WTC11 (cell line): Measurements from ENCODE around the gene KLHDC4. TPM values are rescaled to one million over a fixed set of nuclear protein-coding genes. Genes with fewer than 3 reads are reported as not detected.

Source experiments
- ATAC-seq: fragments of 200-7000 bp; cut with Tn5 transposase; 2 replicates; pipeline ENCODE4 v1.10.0; 2021; ENCODE audit warnings: mild to moderate bottlenecking, moderate library complexity
- CTCF ChIA-PET: fragments of 300-600 bp; sonication (Branson Sonifier 250); formaldehyde crosslinking; loops from one replicate; lab custom pipeline; 2021; ENCODE audit warnings: antibody characterized with exemption; lab: Charles Lee
- POLR2A ChIA-PET: fragments of 350-600 bp; sonication (Branson Sonifier 250); formaldehyde crosslinking; loops from one replicate; lab custom pipeline; 2021; ENCODE audit warnings: antibody characterized with exemption; lab: Charles Lee
- DNase-seq: peaks from one replicate; pipeline ENCODE4 v3.0.0; 2021; ENCODE audit warnings: low spot score
- H3K27ac Mint-ChIP-seq: 2 replicates; pipeline ENCODE4 v1.8.0; 2021; ENCODE audit warnings: mixed read lengths
- H3K27me3 Mint-ChIP-seq: 2 replicates; pipeline ENCODE4 v1.8.0; 2021; ENCODE audit warnings: low read depth, mild to moderate bottlenecking, moderate library complexity, mixed read lengths
- H3K36me3 Mint-ChIP-seq: 2 replicates; pipeline ENCODE4 v1.8.0; 2021; ENCODE audit warnings: mixed read lengths
- H3K4me1 Mint-ChIP-seq: 2 replicates; pipeline ENCODE4 v1.8.0; 2022; ENCODE audit warnings: mixed read lengths
- H3K4me3 Mint-ChIP-seq: 2 replicates; pipeline ENCODE4 v1.8.0; 2021; ENCODE audit warnings: mild to moderate bottlenecking, moderate library complexity, mixed read lengths
- H3K9me3 Mint-ChIP-seq: 2 replicates; pipeline ENCODE4 v1.8.0; 2021; ENCODE audit warnings: mixed read lengths
- CBFB ChIP-seq: sonication (generic); formaldehyde crosslinking; IDR thresholded peaks from 2 replicates; pipeline ENCODE4 v1.8.1; 2022; ENCODE audit warnings: mild to moderate bottlenecking, low read depth, missing genetic modification reagents
- CREM ChIP-seq: sonication (generic); formaldehyde crosslinking; IDR thresholded peaks from 2 replicates; pipeline ENCODE4 v1.8.1; 2022; ENCODE audit warnings: mild to moderate bottlenecking, missing genetic modification reagents, moderate library complexity
- E2F5 ChIP-seq: sonication (generic); formaldehyde crosslinking; IDR thresholded peaks from 2 replicates; pipeline ENCODE4 v1.8.1; 2022; ENCODE audit warnings: mild to moderate bottlenecking, moderate library complexity, missing genetic modification reagents
- ELF4 ChIP-seq: sonication (generic); formaldehyde crosslinking; IDR thresholded peaks from 2 replicates; pipeline ENCODE4 v1.8.1; 2022; ENCODE audit warnings: low read depth, mild to moderate bottlenecking, moderate library complexity, missing genetic modification reagents
- EMX1 ChIP-seq: fragments of 250-450 bp; sonication (Bioruptor Pico); IDR thresholded peaks from 2 replicates; pipeline ENCODE4 v1.8.0; 2021; ENCODE audit warnings: mild to moderate bottlenecking
- FOXK1 ChIP-seq: sonication (generic); formaldehyde crosslinking; IDR thresholded peaks from 2 replicates; pipeline ENCODE4 v1.8.0; 2022; ENCODE audit warnings: mild to moderate bottlenecking, moderate library complexity, missing genetic modification reagents
- HMGXB4 ChIP-seq: sonication (generic); formaldehyde crosslinking; IDR thresholded peaks from 2 replicates; pipeline ENCODE4 v1.8.1; 2023; ENCODE audit warnings: mild to moderate bottlenecking, moderate library complexity, missing genetic modification reagents
- IRF2 ChIP-seq: sonication (generic); formaldehyde crosslinking; IDR thresholded peaks from 2 replicates; pipeline ENCODE4 v1.8.0; 2022; ENCODE audit warnings: low read depth, missing genetic modification reagents, borderline replicate concordance
- KAT7 ChIP-seq: sonication (generic); formaldehyde crosslinking; IDR thresholded peaks from 2 replicates; pipeline ENCODE4 v1.8.1; 2023; ENCODE audit warnings: missing genetic modification reagents, mild to moderate bottlenecking, borderline replicate concordance
- MXD4 ChIP-seq: fragments of 250-450 bp; sonication (Bioruptor Pico); IDR thresholded peaks from 2 replicates; pipeline ENCODE4 v1.8.0; 2021; ENCODE audit warnings: mild to moderate bottlenecking, moderate library complexity, borderline replicate concordance
- NFE2L1 ChIP-seq: sonication (generic); formaldehyde crosslinking; IDR thresholded peaks from 2 replicates; pipeline ENCODE4 v1.8.1; 2023; ENCODE audit warnings: missing genetic modification reagents
- NFYB ChIP-seq: sonication (generic); formaldehyde crosslinking; conservative IDR thresholded peaks from 2 replicates; pipeline ENCODE4 v1.8.0; 2022; ENCODE audit warnings: low read depth, missing genetic modification reagents
- NR2C2 ChIP-seq: sonication (generic); formaldehyde crosslinking; IDR thresholded peaks from 2 replicates; pipeline ENCODE4 v1.8.0; 2022; ENCODE audit warnings: mild to moderate bottlenecking, missing genetic modification reagents
- OVOL2 ChIP-seq: fragments of 250-450 bp; sonication (Bioruptor Pico); IDR thresholded peaks from 2 replicates; pipeline ENCODE4 v1.9.0; 2021; ENCODE audit warnings: mild to moderate bottlenecking, borderline replicate concordance
- SP1 ChIP-seq: sonication (generic); formaldehyde crosslinking; conservative IDR thresholded peaks from 2 replicates; pipeline ENCODE4 v1.8.1; 2022; ENCODE audit warnings: missing genetic modification reagents
- ZMAT4 ChIP-seq: fragments of 250-450 bp; sonication (Bioruptor Pico); IDR thresholded peaks from 2 replicates; pipeline ENCODE4 v1.9.0; 2021; ENCODE audit warnings: mild to moderate bottlenecking
- ZNF219 ChIP-seq: sonication (generic); formaldehyde crosslinking; IDR thresholded peaks from 2 replicates; pipeline ENCODE4 v1.8.0; 2023; ENCODE audit warnings: missing genetic modification reagents, mild to moderate bottlenecking, borderline replicate concordance
- ZNF232 ChIP-seq: sonication (generic); formaldehyde crosslinking; IDR thresholded peaks from 2 replicates; pipeline ENCODE4 v1.8.0; 2022; ENCODE audit warnings: mild to moderate bottlenecking, missing genetic modification reagents
- total RNA-seq: library from RNA; stranded (reverse); gene quantifications from 3 replicates; pipeline ENCODE4 v1.2.3, GENCODE V29; 2021
- TF ChIP-seq, protein P1 (sequence below): fragments of 250-450 bp; sonication (Bioruptor Pico); IDR thresholded peaks from 2 replicates; pipeline ENCODE4 v1.8.0; 2021; ENCODE audit warnings: mild to moderate bottlenecking
- TF ChIP-seq, protein P2 (sequence below): fragments of 200-600 bp; IDR thresholded peaks from 2 replicates; pipeline ENCODE4 v1.8.0; 2022; ENCODE audit warnings: antibody characterized with exemption
- TF ChIP-seq, protein P3 (sequence below): sonication (generic); formaldehyde crosslinking; IDR thresholded peaks from 2 replicates; pipeline ENCODE4 v1.8.0; 2022; ENCODE audit warnings: mild to moderate bottlenecking, missing genetic modification reagents
- TF ChIP-seq, protein P4 (sequence below): sonication (generic); formaldehyde crosslinking; IDR thresholded peaks from 2 replicates; pipeline ENCODE4 v1.8.1; 2023; ENCODE audit warnings: mild to moderate bottlenecking, missing genetic modification reagents, moderate library complexity

Gene KLHDC4
- total RNA-seq, 1 experiment from 2014 or later: 63.6 TPM

- POLR2A ChIA-PET: no interaction called here
- Mint-ChIP-seq H3K27ac (peak overlapping the region; percentile 79), H3K36me3 (no peaks in the 10 kb centered on the region), H3K4me3 (no peak overlapping the region), H3K27me3 (no peaks in the 10 kb centered on the region), H3K4me1 (peaks cover 6% of the 10 kb centered on the region), H3K9me3 (no peaks in the 10 kb centered on the region)
- no peak for DNase-seq
- TF ChIP-seq NFE2L1: no peak
- TF ChIP-seq NR2C2: no peak
- TF ChIP-seq SP1: no peak
- no peak for TF ChIP-seq ZNF219
- TF ChIP-seq OVOL2 (CRISPR knock-in tag): no peak
- TF ChIP-seq, protein P1, sequence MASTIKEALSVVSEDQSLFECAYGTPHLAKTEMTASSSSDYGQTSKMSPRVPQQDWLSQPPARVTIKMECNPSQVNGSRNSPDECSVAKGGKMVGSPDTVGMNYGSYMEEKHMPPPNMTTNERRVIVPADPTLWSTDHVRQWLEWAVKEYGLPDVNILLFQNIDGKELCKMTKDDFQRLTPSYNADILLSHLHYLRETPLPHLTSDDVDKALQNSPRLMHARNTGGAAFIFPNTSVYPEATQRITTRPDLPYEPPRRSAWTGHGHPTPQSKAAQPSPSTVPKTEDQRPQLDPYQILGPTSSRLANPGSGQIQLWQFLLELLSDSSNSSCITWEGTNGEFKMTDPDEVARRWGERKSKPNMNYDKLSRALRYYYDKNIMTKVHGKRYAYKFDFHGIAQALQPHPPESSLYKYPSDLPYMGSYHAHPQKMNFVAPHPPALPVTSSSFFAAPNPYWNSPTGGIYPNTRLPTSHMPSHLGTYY (CRISPR knock-in tag): no peak
- TF ChIP-seq E2F5 (CRISPR knock-in tag): no peak
- no peak for TF ChIP-seq FOXK1 (CRISPR knock-in tag)
- TF ChIP-seq, protein P2, sequence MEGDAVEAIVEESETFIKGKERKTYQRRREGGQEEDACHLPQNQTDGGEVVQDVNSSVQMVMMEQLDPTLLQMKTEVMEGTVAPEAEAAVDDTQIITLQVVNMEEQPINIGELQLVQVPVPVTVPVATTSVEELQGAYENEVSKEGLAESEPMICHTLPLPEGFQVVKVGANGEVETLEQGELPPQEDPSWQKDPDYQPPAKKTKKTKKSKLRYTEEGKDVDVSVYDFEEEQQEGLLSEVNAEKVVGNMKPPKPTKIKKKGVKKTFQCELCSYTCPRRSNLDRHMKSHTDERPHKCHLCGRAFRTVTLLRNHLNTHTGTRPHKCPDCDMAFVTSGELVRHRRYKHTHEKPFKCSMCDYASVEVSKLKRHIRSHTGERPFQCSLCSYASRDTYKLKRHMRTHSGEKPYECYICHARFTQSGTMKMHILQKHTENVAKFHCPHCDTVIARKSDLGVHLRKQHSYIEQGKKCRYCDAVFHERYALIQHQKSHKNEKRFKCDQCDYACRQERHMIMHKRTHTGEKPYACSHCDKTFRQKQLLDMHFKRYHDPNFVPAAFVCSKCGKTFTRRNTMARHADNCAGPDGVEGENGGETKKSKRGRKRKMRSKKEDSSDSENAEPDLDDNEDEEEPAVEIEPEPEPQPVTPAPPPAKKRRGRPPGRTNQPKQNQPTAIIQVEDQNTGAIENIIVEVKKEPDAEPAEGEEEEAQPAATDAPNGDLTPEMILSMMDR: no peak
- peak; percentile 71 for ATAC-seq
- CTCF ChIA-PET: interaction anchor here (0.6 to 2.7 kb wide), 8 partner anchors 10 to 646 kb away, joined by 3 to 12 read pairs (median 4); no protein-coding TSS in a partner anchor
These were observed 90.6 kb downstream of the KLHDC4 start for GRCh38 chr16:87675111-87675719.

GRCh38 chr16:87674419-87674818 is 91.4 kb downstream of the KLHDC4 start:
- Mint-ChIP-seq H3K4me3 (no peak overlapping the region), H3K9me3 (no peaks in the 10 kb centered on the region), H3K27ac (peak overlapping the region; percentile 57; the same call in 1 of the 2 replicates), H3K27me3 (no peaks in the 10 kb centered on the region), H3K4me1 (peaks cover 6% of the 10 kb centered on the region), H3K36me3 (no peaks in the 10 kb centered on the region)
- no peak for DNase-seq
- no peak for ATAC-seq
- ChIA-PET CTCF (interaction anchor here (0.6 to 2.7 kb wide), 7 partner anchors 10 to 103 kb away, joined by 3 to 12 read pairs (median 4); no protein-coding TSS in a partner anchor), POLR2A (no interaction called here)
- no peak for TF ChIP-seq ELF4

DNA sequence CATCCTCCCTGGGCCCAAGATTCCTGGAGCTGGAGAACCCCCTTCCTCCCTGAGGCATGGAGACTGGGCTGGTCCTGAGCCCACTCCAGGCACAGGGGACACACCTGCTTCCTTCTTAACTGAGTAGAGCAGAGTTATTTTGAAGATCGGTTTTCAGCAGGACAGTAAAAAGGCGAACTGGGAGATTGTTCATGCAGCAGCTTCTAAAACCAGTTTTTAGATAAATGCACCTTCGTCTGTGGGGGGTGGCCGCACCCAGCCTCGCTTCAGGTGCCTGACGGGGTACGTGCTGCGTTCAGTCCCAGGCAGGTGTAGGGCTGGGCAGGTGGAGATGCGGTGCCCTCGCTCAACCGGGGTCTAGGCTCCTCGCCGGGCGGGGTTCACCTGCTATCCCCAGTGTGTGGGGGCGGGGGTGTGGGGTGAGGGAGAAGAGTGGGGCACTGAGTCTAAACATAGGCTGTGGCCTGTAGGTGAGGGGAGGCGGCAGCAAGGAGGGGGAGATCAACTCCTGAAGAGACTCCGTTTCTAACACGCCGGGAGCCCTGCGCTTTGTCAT is 94.0 kb downstream of the KLHDC4 start:
- ChIA-PET CTCF (no interaction called here), POLR2A (no interaction called here)
- Mint-ChIP-seq H3K4me3 (no peak overlapping the region), H3K27ac (no peak overlapping the region), H3K9me3 (no peaks in the 10 kb centered on the region), H3K36me3 (no peaks in the 10 kb centered on the region), H3K27me3 (no peaks in the 10 kb centered on the region), H3K4me1 (peaks cover 6% of the 10 kb centered on the region)
- no peak for ATAC-seq
- DNase-seq: no peak
- TF ChIP-seq NFYB (CRISPR knock-in tag) (no peak), MXD4 (CRISPR knock-in tag) (no peak), IRF2 (CRISPR knock-in tag) (no peak), E2F5 (CRISPR knock-in tag) (no peak), CBFB (CRISPR knock-in tag) (no peak), ZMAT4 (CRISPR knock-in tag) (no peak), HMGXB4 (CRISPR knock-in tag) (no peak), NFE2L1 (no peak), ZNF232 (CRISPR knock-in tag) (no peak), EMX1 (CRISPR knock-in tag) (no peak), KAT7 (CRISPR knock-in tag) (no peak), CREM (CRISPR knock-in tag) (no peak)
- TF ChIP-seq, protein P3, sequence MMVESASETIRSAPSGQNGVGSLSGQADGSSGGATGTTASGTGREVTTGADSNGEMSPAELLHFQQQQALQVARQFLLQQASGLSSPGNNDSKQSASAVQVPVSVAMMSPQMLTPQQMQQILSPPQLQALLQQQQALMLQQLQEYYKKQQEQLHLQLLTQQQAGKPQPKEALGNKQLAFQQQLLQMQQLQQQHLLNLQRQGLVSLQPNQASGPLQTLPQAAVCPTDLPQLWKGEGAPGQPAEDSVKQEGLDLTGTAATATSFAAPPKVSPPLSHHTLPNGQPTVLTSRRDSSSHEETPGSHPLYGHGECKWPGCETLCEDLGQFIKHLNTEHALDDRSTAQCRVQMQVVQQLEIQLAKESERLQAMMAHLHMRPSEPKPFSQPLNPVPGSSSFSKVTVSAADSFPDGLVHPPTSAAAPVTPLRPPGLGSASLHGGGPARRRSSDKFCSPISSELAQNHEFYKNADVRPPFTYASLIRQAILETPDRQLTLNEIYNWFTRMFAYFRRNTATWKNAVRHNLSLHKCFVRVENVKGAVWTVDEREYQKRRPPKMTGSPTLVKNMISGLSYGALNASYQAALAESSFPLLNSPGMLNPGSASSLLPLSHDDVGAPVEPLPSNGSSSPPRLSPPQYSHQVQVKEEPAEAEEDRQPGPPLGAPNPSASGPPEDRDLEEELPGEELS (CRISPR knock-in tag): no peak
- TF ChIP-seq, protein P4, sequence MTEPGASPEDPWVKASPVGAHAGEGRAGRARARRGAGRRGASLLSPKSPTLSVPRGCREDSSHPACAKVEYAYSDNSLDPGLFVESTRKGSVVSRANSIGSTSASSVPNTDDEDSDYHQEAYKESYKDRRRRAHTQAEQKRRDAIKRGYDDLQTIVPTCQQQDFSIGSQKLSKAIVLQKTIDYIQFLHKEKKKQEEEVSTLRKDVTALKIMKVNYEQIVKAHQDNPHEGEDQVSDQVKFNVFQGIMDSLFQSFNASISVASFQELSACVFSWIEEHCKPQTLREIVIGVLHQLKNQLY (CRISPR knock-in tag): no peak
